Naive thymus-derived CD4-positive, alpha-beta T cell (primary cell): Measurements from ENCODE around the gene DNMT3A. TPM values are rescaled to one million over a fixed set of nuclear protein-coding genes. Genes with fewer than 3 reads are reported as not detected.
A peak's percentile ranks its signal among the peaks of the same experiment; 100 is the strongest.

Source experiments
- ATAC-seq: fragments of 150-1000 bp; cut with Tn5 transposase; 2 replicates; pipeline ENCODE4 v1.10.0; 2021; ENCODE audit warnings: mild to moderate bottlenecking, moderate library complexity
- CTCF ChIA-PET: fragments of 350-600 bp; sonication (Branson Sonifier 250); formaldehyde crosslinking; loops from one replicate; lab custom pipeline; 2021; ENCODE audit warnings: antibody characterized with exemption; lab: Charles Lee
- POLR2A ChIA-PET: fragments of 350-600 bp; sonication (Branson Sonifier 250); formaldehyde crosslinking; loops from one replicate; lab custom pipeline; 2021; ENCODE audit warnings: antibody characterized with exemption, inconsistent platforms; lab: Charles Lee
- DNase-seq, 9 donors: peaks; one replicate each; pipeline versions ENCODE4 v3.0.0 to v3.0.0-alpha.2; 2020 to 2022; ENCODE audit warnings: mixed read lengths in 1 of 9
- H3K27ac ChIP-seq: one replicate; pipeline ENCODE4 v1.7.0; 2013; ENCODE audit warnings: mild to moderate bottlenecking, low read depth, low read length, moderate library complexity
- H3K27me3 ChIP-seq, 2 donors: one replicate each; pipeline ENCODE4 v1.7.0; 2013; ENCODE audit warnings: low read length in 2 of 2, mild to moderate bottlenecking in 2 of 2, moderate library complexity in 2 of 2; ENCODE audit not compliant: control insufficient read depth in 2 of 2, insufficient read depth in 2 of 2
- H3K36me3 ChIP-seq, 3 experiments: 1 replicate in 2 of 3; 2 replicates in 1 of 3; pipeline ENCODE4 v1.7.0; 2013; ENCODE audit warnings: low read length in 3 of 3, mild to moderate bottlenecking in 3 of 3, moderate library complexity in 1 of 3; ENCODE audit not compliant: insufficient read depth in 3 of 3, control insufficient read depth in 2 of 3
- H3K4me1 ChIP-seq, 2 donors: one replicate each; pipeline ENCODE4 v1.7.0; 2013; ENCODE audit warnings: low read length in 2 of 2, mild to moderate bottlenecking in 2 of 2, moderate library complexity in 1 of 2; ENCODE audit not compliant: control insufficient read depth in 2 of 2, insufficient read depth in 2 of 2
- H3K4me3 ChIP-seq: 2 replicates; pipeline ENCODE4 v1.7.0; 2013; ENCODE audit warnings: mild to moderate bottlenecking, low read length
- H3K9me3 ChIP-seq, 3 experiments: 1 replicate in 2 of 3; 2 replicates in 1 of 3; pipeline ENCODE4 v1.7.0; 2013; ENCODE audit warnings: low read length in 3 of 3; ENCODE audit not compliant: control insufficient read depth in 2 of 3
- H3K27ac Mint-ChIP-seq, 9 donors: one replicate each; pipeline ENCODE4 v1.8.0; 2020 to 2022; ENCODE audit warnings: mixed read lengths in 9 of 9, mild to moderate bottlenecking in 8 of 9, moderate library complexity in 5 of 9, inconsistent platforms in 2 of 9
- H3K27me3 Mint-ChIP-seq, 5 donors: one replicate each; pipeline ENCODE4 v1.8.0; 2021 to 2022; ENCODE audit warnings: mixed read lengths in 5 of 5, mild to moderate bottlenecking in 1 of 5
- H3K36me3 Mint-ChIP-seq, 5 donors: one replicate each; pipeline ENCODE4 v1.8.0; 2020 to 2022; ENCODE audit warnings: mixed read lengths in 5 of 5, mild to moderate bottlenecking in 3 of 5, inconsistent platforms in 1 of 5
- H3K4me1 Mint-ChIP-seq, 7 donors: one replicate each; pipeline ENCODE4 v1.8.0; 2020 to 2022; ENCODE audit warnings: mixed read lengths in 7 of 7, mild to moderate bottlenecking in 3 of 7, inconsistent platforms in 1 of 7
- H3K4me3 Mint-ChIP-seq, 10 donors: one replicate each; pipeline ENCODE4 v1.8.0; 2020 to 2022; ENCODE audit warnings: mild to moderate bottlenecking in 10 of 10, mixed read lengths in 10 of 10, moderate library complexity in 6 of 10, inconsistent platforms in 2 of 10
- H3K9me3 Mint-ChIP-seq, 11 donors: one replicate each; pipeline ENCODE4 v1.8.0; 2020 to 2022; ENCODE audit warnings: mixed read lengths in 11 of 11, mild to moderate bottlenecking in 4 of 11, inconsistent platforms in 1 of 11, moderate library complexity in 1 of 11
- intact Hi-C, 2 donors: fragments of 100-400 bp; cut with micrococcal nuclease; formaldehyde crosslinking; loops; one replicate each; pipeline ENCODE4 v1.15.1; 2023
- polyA plus RNA-seq, 2 donors: library from polyadenylated mRNA; unstranded; fragments of 300-500 nt; fragmentation: Illumina TruSeq; gene quantifications; one replicate each; pipeline ENCODE4 v1.2.3, GENCODE V29; 2021
- total RNA-seq, 6 experiments: library from RNA in 5 of 6; stranded (reverse) in 5 of 6; gene quantifications; 1 replicate in 5 of 6; 2 replicates in 1 of 6; pipeline ENCODE4 v1.2.3 and lab custom pipeline; 2021 to 2026

The DNMT3A gene
- total and polyA plus RNA-seq, 7 experiments from 2014 or later = 19.4 to 117 (median 80.7) TPM

- H3K36me3 ChIP-seq = no peaks in the 10 kb centered on the region
- DNase-seq (peak in 1 of 9 donors; percentile 20), ATAC-seq (no peak)
- H3K27ac ChIP-seq = no peak overlapping the region
- no peak overlapping the region for H3K4me3 ChIP-seq
- no peaks in the 10 kb centered on the region for H3K9me3 ChIP-seq
- H3K4me1 ChIP-seq = peaks cover 28 to 31% of the 10 kb centered on the region in 2 donors
- H3K4me1 Mint-ChIP-seq = peaks cover 30 to 49% (median 32%) of the 10 kb centered on the region in 7 donors
- ChIA-PET POLR2A (interaction anchor here (0.7 kb wide), 1 partner anchor 69 kb away, joined by 3 read pairs; no protein-coding TSS in a partner anchor), CTCF (no interaction called here)
- no peaks in the 10 kb centered on the region for H3K27me3 Mint-ChIP-seq
- H3K36me3 Mint-ChIP-seq = peaks cover 0 to 26% (median 6%) of the 10 kb centered on the region in 5 donors
- peak overlapping the region in 4 of 10 donors; percentile 11 to 54 (median 24) for H3K4me3 Mint-ChIP-seq
- no peaks in the 10 kb centered on the region for H3K27me3 ChIP-seq
- H3K27ac Mint-ChIP-seq = peak overlapping the region in 7 of 9 donors; percentile 22 to 97 (median 70)
- H3K9me3 Mint-ChIP-seq = peaks cover 0 to 6% (median 0%) of the 10 kb centered on the region in 11 donors
- intact Hi-C loops = loop anchor here (5.0 to 10.0 kb wide), 3 partner anchors 73 to 296 kb away; partner anchors contain the start of gene DTNB (in 1 of the 2)
These were observed 37.2 kb upstream of the DNMT3A start for GRCh38 chr2:25378731-25379490.

GRCh38 chr2:25377822-25378421 is 36.2 kb upstream of the DNMT3A start:
- H3K36me3 ChIP-seq = no peaks in the 10 kb centered on the region
- intact Hi-C loops = loop anchor here (1.0 to 10.0 kb wide), 13 partner anchors 16 to 655 kb away; partner anchors contain the start of genes DNAJC27 (in 1 of the 2) and DTNB (in 1 of the 2)
- Mint-ChIP-seq H3K9me3 (peaks cover 0 to 6% (median 0%) of the 10 kb centered on the region in 11 donors), H3K36me3 (peaks cover 0 to 25% (median 6%) of the 10 kb centered on the region in 5 donors), H3K4me1 (peaks cover 30 to 49% (median 32%) of the 10 kb centered on the region in 7 donors), H3K27ac (peak overlapping the region; percentile 90 to 97 (median 94)), H3K27me3 (no peaks in the 10 kb centered on the region), H3K4me3 (peak overlapping the region in 9 of 10 donors; percentile 67 to 87 (median 74))
- ChIA-PET CTCF (interaction anchor here (0.6 to 3.4 kb wide), 4 partner anchors 9 to 16 kb away, joined by 3 to 34 read pairs (median 12); no protein-coding TSS in a partner anchor), POLR2A (interaction anchor here (0.5 to 3.1 kb wide), 4 partner anchors 16 to 124 kb away, joined by 3 to 35 read pairs (median 3); no protein-coding TSS in a partner anchor)
- ATAC-seq (no peak), DNase-seq (peak in 1 of 9 donors; percentile 20)
- no peaks in the 10 kb centered on the region for H3K9me3 ChIP-seq
- peak overlapping the region; percentile 53 for H3K4me3 ChIP-seq
- peak overlapping the region; percentile 66 for H3K27ac ChIP-seq
- H3K4me1 ChIP-seq = peaks cover 28 to 31% of the 10 kb centered on the region in 2 donors
- no peaks in the 10 kb centered on the region for H3K27me3 ChIP-seq

GRCh38 chr2:25376750-25377621 is 35.3 kb upstream of the DNMT3A start:
- H3K27me3 ChIP-seq = no peaks in the 10 kb centered on the region
- DNase-seq = peak; percentile 89 to 94 (median 92)
- intact Hi-C loops = loop anchor here (1.0 to 10.0 kb wide), 17 partner anchors 15 to 656 kb away; partner anchors contain the start of genes DNAJC27 (in 1 of the 2) and DTNB (in 1 of the 2)
- peak overlapping the region; percentile 67 to 87 (median 74) for H3K4me3 Mint-ChIP-seq
- ChIA-PET CTCF (interaction anchor here (0.5 to 3.4 kb wide), 17 partner anchors 10 to 248 kb away, joined by 3 to 34 read pairs (median 4); no protein-coding TSS in a partner anchor), POLR2A (interaction anchor here (0.5 to 3.1 kb wide), 9 partner anchors 15 to 1300 kb away, joined by 3 to 35 read pairs (median 4); no protein-coding TSS in a partner anchor)
- peak overlapping the region; percentile 90 to 97 (median 94) for H3K27ac Mint-ChIP-seq
- peak; percentile 99 for ATAC-seq
- peak overlapping the region; percentile 66 for H3K27ac ChIP-seq
- H3K9me3 ChIP-seq = no peaks in the 10 kb centered on the region
- no peaks in the 10 kb centered on the region for H3K27me3 Mint-ChIP-seq
- H3K9me3 Mint-ChIP-seq = peaks cover 0 to 6% (median 0%) of the 10 kb centered on the region in 11 donors
- H3K36me3 ChIP-seq = no peaks in the 10 kb centered on the region
- H3K4me1 Mint-ChIP-seq = peaks cover 29 to 49% (median 32%) of the 10 kb centered on the region in 7 donors
- peaks cover 0 to 19% (median 3%) of the 10 kb centered on the region in 5 donors for H3K36me3 Mint-ChIP-seq
- H3K4me1 ChIP-seq = peaks cover 28 to 31% of the 10 kb centered on the region in 2 donors
- H3K4me3 ChIP-seq = peak overlapping the region; percentile 53

- H3K27ac ChIP-seq = peak overlapping the region; percentile 66
- Mint-ChIP-seq H3K4me3 (peak overlapping the region in 8 of 10 donors; percentile 47 to 87 (median 66)), H3K27me3 (no peaks in the 10 kb centered on the region), H3K36me3 (peaks cover 0 to 16% (median 0%) of the 10 kb centered on the region in 5 donors), H3K27ac (peak overlapping the region in 6 of 9 donors; percentile 55 to 91 (median 82)), H3K4me1 (peaks cover 21 to 49% (median 33%) of the 10 kb centered on the region in 7 donors), H3K9me3 (peaks cover 0 to 6% (median 0%) of the 10 kb centered on the region in 11 donors)
- intact Hi-C loops = loop anchor here (1.0 to 10.0 kb wide), 10 partner anchors 34 to 299 kb away; partner anchors contain the start of gene DTNB (in 1 of the 2)
- no peak for ATAC-seq
- peaks cover 28 to 31% of the 10 kb centered on the region in 2 donors for H3K4me1 ChIP-seq
- peak overlapping the region; percentile 14 for H3K4me3 ChIP-seq
- H3K36me3 ChIP-seq = no peaks in the 10 kb centered on the region
- no peak for DNase-seq
- ChIA-PET CTCF (interaction anchor here (0.8 to 3.4 kb wide), 18 partner anchors 11 to 210 kb away, joined by 3 to 34 read pairs (median 5); no protein-coding TSS in a partner anchor), POLR2A (interaction anchor here (0.7 to 3.1 kb wide), 9 partner anchors 14 to 100 kb away, joined by 3 to 35 read pairs (median 4); no protein-coding TSS in a partner anchor)
- H3K27me3 ChIP-seq = no peaks in the 10 kb centered on the region
- H3K9me3 ChIP-seq = no peaks in the 10 kb centered on the region
These were observed 34.3 kb upstream of the DNMT3A start for GRCh38 chr2:25375989-25376545.

DNA sequence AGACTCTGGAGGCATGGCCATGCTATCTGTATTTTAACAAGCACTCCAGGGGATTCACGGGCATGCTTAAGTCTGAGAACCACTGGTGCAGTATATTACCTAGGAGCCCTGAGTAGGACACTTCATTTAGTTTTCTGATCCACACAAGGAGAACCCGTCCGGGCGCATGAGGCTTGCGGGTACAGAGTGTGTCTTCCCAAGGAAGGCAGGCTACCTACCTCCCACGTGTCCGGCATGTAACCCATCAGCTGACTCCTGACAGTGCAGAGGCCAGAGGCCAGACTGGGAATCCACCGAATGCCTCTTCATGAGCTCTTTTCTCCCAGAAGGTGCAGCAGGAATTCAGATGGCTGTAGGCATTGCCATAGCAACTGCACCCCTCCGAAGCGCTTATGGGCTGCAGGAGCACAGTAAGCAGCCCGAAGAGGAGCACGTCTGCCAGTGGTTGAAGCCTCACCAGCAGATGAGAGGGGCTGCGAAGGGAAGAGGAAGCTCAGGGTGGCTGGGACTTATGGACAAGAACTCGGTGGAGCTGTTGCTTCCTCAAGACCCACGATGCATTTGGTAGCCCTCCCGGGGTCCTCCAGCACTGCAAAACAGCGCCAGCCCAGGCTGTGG is 33.8 kb upstream of the DNMT3A start:
- peaks cover 0 to 6% (median 0%) of the 10 kb centered on the region in 11 donors for H3K9me3 Mint-ChIP-seq
- POLR2A ChIA-PET = interaction anchor here (0.7 to 3.1 kb wide), 9 partner anchors 14 to 102 kb away, joined by 3 to 35 read pairs (median 3); no protein-coding TSS in a partner anchor

More for the DNA sequence above, 33.8 kb upstream of the DNMT3A start:
- Mint-ChIP-seq H3K27me3 (no peaks in the 10 kb centered on the region), H3K36me3 (peaks cover 0 to 16% (median 0%) of the 10 kb centered on the region in 5 donors), H3K27ac (peak overlapping the region in 1 of 9 donors; percentile 49), H3K4me3 (peak overlapping the region in 1 of 10 donors; percentile 87), H3K4me1 (peaks cover 21 to 49% (median 33%) of the 10 kb centered on the region in 7 donors)
- Histone ChIP-seq H3K36me3 (no peaks in the 10 kb centered on the region), H3K27ac (no peak overlapping the region), H3K9me3 (no peaks in the 10 kb centered on the region), H3K4me3 (no peak overlapping the region), H3K27me3 (no peaks in the 10 kb centered on the region), H3K4me1 (peaks cover 28 to 31% of the 10 kb centered on the region in 2 donors)
- CTCF ChIA-PET = interaction anchor here (0.8 to 3.4 kb wide), 17 partner anchors 10 to 209 kb away, joined by 3 to 34 read pairs (median 5); no protein-coding TSS in a partner anchor
- DNase-seq = peak in 1 of 9 donors; percentile 21
- intact Hi-C loops = loop anchor here (5.0 to 10.0 kb wide), 3 partner anchors 77 to 299 kb away; partner anchors contain the start of gene DTNB (in 1 of the 2)
- no peak for ATAC-seq
